Measurements from ENCODE around the gene SPECC1. TPM values are rescaled to one million over a fixed set of nuclear protein-coding genes. Genes with fewer than 3 reads are reported as not detected.

SPECC1 gene
- polyA plus RNA-seq, 1 of the 3 experiments (the other 2 are of a cell fraction), result 11.2 TPM

DNA sequence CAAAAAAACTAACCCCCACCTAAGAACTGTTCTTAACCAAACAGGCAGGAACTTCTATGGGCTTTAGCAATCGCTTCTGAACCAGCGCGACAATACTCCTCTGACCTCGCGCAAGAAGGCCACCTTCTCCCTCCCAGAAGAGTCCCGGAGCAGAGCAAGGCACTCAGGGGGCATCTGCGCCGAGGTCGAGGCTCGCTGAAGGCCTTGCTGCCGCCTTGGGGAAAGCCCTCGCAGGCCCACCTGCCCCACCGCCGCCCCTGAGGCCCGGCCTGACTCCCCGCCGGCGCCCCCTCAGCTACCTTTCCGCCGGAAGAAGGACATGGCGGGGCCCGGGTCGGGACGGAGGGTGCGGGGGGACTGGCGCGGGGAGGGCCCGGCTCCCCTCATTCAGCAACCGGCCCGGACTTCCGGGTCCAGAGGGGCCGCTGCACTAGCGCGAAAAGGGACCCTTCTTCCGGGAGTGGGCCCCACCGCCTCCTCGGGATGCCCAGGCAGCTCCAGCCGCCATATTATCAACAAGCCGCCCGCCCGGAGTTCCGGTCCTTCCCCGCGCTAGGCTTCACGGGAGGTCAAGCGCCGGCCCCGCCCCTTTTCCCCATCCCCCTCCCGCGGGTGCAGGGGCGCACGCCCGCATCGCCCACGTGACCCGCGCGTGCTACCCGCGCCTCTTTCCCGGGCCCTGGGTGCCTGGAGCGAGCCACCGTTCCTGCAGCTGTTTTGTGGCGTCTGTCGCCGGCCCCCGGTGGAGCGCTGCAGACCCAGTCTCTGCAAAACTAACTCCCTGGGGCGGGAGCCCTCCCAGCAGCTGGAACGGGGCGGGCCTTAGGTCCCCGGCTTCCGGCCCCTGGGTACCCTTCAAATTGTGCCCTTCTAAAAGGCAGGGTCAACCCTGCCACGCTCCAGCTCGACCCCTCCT lies 31.6 kb upstream of the SPECC1 start, which contains the start of gene AKAP10 (continued):
- TF ChIP-seq TCF12 (IDR thresholded peaks at IDR 0.05) (0 out of 2 replicates have a peak, but pooled peaks have one; percentile 28), SMC3 (IDR thresholded peaks at IDR 0.05; ENCODE audit: low read depth, low read length) (no peak), SIN3A (IDR thresholded peaks at IDR 0.05; ENCODE audit: borderline replicate concordance, low read depth, low read length) (0 out of 2 replicates have a peak, but pooled peaks have one; percentile 54), CHD2 (IDR thresholded peaks at IDR 0.05; ENCODE audit: low read length, partially characterized antibody) (peak; percentile 93), GABPA (IDR thresholded peaks at IDR 0.05; ENCODE audit: low read depth) (peak; percentile 74), NRF1 (IDR thresholded peaks at IDR 0.05; ENCODE audit: low read depth, low read length) (peak; percentile 37; the same call in 1 of the 2 replicates), RFX5 (IDR thresholded peaks at IDR 0.05; ENCODE audit: low read length) (no peak), MXI1 (IDR thresholded peaks at IDR 0.05; ENCODE audit: low read depth, low read length) (peak; percentile 86), EZH2phosphoT487 (IDR thresholded peaks at IDR 0.05; ENCODE audit: borderline replicate concordance, low read depth) (no peak)
- TF ChIP-seq, protein P1, sequence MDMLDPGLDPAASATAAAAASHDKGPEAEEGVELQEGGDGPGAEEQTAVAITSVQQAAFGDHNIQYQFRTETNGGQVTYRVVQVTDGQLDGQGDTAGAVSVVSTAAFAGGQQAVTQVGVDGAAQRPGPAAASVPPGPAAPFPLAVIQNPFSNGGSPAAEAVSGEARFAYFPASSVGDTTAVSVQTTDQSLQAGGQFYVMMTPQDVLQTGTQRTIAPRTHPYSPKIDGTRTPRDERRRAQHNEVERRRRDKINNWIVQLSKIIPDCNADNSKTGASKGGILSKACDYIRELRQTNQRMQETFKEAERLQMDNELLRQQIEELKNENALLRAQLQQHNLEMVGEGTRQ (IDR thresholded peaks at IDR 0.05; ENCODE audit: borderline replicate concordance, low read depth, low read length), result peak; percentile 74
- TF ChIP-seq, protein P2, sequence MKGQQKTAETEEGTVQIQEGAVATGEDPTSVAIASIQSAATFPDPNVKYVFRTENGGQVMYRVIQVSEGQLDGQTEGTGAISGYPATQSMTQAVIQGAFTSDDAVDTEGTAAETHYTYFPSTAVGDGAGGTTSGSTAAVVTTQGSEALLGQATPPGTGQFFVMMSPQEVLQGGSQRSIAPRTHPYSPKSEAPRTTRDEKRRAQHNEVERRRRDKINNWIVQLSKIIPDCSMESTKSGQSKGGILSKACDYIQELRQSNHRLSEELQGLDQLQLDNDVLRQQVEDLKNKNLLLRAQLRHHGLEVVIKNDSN (IDR thresholded peaks at IDR 0.05; ENCODE audit: borderline replicate concordance, low read depth), result peak; percentile 97

DNA sequence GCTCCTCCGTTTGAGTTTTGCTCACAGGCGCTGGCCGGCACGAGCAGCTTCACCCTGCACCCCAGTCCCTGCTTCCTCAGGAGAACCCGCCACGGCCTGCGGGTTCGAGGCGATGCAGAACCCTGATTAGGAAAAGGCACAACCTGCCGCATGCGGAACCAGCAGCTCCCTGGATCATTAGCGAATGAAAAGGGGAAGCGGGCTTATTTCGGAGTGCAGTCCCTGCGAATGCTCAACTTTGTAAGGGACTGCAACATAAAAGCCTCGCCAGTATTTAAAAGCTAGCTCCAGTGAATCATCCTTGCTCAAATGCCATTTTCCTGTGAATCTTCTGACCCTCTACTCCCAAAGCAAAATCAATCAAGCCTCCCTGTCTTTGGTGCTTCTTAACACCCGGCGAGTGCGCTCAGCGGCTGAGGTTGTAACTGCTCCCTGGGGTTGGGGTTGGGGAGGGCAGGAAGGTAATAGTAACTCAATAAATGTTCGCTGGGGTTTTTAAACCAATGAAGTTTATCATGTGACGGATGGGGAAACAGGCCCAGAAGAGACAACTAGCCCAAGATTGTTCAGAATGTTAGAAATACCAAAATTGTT lies 30.9 kb upstream of the SPECC1 start:
- Histone ChIP-seq H2AFZ (ENCODE audit: low read depth) (peak overlapping the region; percentile 91), H4K20me1 (ENCODE audit: insufficient read depth) (0 out of 2 replicates have a peak, but pooled peaks cover under 1% of the 10 kb centered on the region), H3K79me2 (ENCODE audit: insufficient read depth) (peaks cover 49% of the 10 kb centered on the region), H3K9me3 (no peaks in the 10 kb centered on the region), H3K27me3 (ENCODE audit: insufficient read depth) (no peaks in the 10 kb centered on the region), H3K4me2 (peak overlapping the region; percentile 91), H3K4me1 (ENCODE audit: control insufficient read depth in 1 of 2, insufficient read depth in 2 of 2, low read depth in 1 of 2, low read length in 1 of 2) (peaks cover 4 to 11% of the 10 kb centered on the region in 2 experiments; a peak in 1 of 4 replicates), H3K36me3 (replicated peaks in 1 of 2; ENCODE audit: control insufficient read depth in 1 of 2, insufficient read depth in 2 of 2, low read length in 1 of 2) (no peaks in the 10 kb centered on the region), H3K9ac (peak overlapping the region; percentile 97), H3K4me3 (ENCODE audit: low read depth in 2 of 2, low read length in 1 of 2) (peak overlapping the region; percentile 66 to 87), H3K27ac (ENCODE audit: low read depth in 2 of 2, low read length in 1 of 2) (peak overlapping the region; percentile 85 to 86; a peak in 3 of 4 replicates), H3K9me2 (no peaks in the 10 kb centered on the region), H3F3A (replicated peaks; ENCODE audit: insufficient read depth) (no peaks in the 10 kb centered on the region)
- ChIA-PET POLR2A (interaction anchor here (0.6 to 1.3 kb wide), 3 partner anchors 10 to 1010 kb away, joined by 3 to 7 read pairs (median 3); no protein-coding TSS in a partner anchor), CTCF (interaction anchor here (0.7 to 1.6 kb wide), 4 partner anchors 14 to 342 kb away, joined by 3 to 7 read pairs (median 3); no protein-coding TSS in a partner anchor)
- 83% methylated on average over 12 of the region's 22 CpGs for WGBS (ENCODE audit: low lambda C conversion rate)
- no peak for DNase-seq
- TF ChIP-seq NRF1 (IDR thresholded peaks at IDR 0.05; ENCODE audit: low read depth, low read length) (no peak), RXRA (IDR thresholded peaks at IDR 0.05; ENCODE audit: borderline replicate concordance, low read depth) (no peak), POLR2AphosphoS5 (IDR thresholded peaks at IDR 0.05; ENCODE audit: low read depth, low read length) (no peak), NFIC (IDR thresholded peaks at IDR 0.05; ENCODE audit: borderline replicate concordance) (no peak), FOXJ3 (CRISPR knock-in tag; IDR thresholded peaks at IDR 0.05) (no peak)
- TF ChIP-seq, protein P3, sequence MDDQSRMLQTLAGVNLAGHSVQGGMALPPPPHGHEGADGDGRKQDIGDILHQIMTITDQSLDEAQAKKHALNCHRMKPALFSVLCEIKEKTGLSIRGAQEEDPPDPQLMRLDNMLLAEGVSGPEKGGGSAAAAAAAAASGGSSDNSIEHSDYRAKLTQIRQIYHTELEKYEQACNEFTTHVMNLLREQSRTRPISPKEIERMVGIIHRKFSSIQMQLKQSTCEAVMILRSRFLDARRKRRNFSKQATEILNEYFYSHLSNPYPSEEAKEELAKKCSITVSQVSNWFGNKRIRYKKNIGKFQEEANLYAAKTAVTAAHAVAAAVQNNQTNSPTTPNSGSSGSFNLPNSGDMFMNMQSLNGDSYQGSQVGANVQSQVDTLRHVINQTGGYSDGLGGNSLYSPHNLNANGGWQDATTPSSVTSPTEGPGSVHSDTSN (IDR thresholded peaks at IDR 0.05), result no peak
- TF ChIP-seq, protein P4, sequence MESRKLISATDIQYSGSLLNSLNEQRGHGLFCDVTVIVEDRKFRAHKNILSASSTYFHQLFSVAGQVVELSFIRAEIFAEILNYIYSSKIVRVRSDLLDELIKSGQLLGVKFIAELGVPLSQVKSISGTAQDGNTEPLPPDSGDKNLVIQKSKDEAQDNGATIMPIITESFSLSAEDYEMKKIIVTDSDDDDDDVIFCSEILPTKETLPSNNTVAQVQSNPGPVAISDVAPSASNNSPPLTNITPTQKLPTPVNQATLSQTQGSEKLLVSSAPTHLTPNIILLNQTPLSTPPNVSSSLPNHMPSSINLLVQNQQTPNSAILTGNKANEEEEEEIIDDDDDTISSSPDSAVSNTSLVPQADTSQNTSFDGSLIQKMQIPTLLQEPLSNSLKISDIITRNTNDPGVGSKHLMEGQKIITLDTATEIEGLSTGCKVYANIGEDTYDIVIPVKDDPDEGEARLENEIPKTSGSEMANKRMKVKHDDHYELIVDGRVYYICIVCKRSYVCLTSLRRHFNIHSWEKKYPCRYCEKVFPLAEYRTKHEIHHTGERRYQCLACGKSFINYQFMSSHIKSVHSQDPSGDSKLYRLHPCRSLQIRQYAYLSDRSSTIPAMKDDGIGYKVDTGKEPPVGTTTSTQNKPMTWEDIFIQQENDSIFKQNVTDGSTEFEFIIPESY (IDR thresholded peaks at IDR 0.05; ENCODE audit: borderline replicate concordance, low read depth), result no peak
